RKO (cell line): ENCODE results near the gene ADI1.

ENCODE experiments used
- DNase-seq: peaks from one replicate; pipeline ENCODE4 v3.0.0-alpha.2; 2016; ENCODE audit warnings: low spot score

The ADI1 gene

DNA sequence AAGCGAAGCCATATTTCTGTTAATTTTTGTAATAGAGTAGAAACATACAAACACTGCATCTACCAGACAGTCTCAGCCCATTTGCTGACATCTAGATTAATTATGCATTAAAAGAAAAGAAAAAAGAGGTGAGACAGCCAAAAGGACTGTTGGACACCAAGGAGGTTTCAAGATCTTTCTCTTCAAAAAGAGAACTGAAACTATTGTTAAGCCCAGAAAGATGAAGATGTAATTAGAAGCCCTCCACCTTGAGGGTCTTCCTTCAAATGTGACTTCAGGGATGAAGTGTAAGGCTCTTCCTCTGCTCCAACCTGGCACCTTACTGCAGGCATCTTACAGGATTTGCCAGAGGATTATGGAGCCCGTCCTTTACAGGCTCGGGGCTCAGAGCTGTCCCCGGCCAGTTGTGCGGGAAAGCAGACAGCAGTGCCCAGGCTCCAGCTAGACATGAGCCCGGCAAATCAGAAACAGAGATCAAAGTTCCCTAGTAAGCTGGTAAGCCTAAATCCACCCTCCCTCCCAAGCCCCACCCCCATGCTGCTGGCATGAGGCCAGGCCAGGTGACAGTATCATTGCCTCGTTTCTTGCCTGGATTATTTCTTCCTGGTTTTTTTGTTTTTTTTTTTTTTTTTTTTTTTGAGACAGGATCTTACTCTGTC is 38.9 kb downstream of the ADI1 start:
- DNase-seq: no peak

- DNase-seq: no peak
Observed at GRCh38 chr2:3479430-3480320, 39.7 kb downstream of the ADI1 start.

DNA sequence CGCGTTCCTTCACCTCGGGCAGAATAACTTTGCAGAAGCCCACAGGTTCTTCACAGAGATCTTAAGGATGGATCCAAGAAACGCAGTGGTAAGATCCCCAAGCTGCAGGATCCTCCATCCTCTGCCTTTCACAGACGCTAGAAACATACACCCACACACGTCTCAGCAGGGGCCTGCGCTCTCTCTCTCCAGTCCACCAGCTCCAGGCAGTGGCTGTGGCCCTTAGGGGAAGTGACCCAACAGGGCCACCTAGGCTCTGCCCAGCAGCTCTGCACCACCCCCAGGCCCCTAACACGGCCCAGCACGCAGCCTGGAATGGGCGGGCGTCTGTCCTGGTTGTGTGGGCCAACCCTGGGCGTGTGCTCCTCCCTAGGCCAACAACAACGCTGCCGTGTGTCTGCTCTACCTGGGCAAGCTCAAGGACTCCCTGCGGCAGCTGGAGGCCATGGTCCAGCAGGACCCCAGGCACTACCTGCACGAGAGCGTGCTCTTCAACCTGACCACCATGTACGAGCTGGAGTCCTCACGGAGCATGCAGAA is 40.4 kb downstream of the ADI1 start:
- DNase-seq: no peak

- no peak for DNase-seq
Observed at GRCh38 chr2:3476985-3477327, 42.4 kb downstream of the ADI1 start.

DNA sequence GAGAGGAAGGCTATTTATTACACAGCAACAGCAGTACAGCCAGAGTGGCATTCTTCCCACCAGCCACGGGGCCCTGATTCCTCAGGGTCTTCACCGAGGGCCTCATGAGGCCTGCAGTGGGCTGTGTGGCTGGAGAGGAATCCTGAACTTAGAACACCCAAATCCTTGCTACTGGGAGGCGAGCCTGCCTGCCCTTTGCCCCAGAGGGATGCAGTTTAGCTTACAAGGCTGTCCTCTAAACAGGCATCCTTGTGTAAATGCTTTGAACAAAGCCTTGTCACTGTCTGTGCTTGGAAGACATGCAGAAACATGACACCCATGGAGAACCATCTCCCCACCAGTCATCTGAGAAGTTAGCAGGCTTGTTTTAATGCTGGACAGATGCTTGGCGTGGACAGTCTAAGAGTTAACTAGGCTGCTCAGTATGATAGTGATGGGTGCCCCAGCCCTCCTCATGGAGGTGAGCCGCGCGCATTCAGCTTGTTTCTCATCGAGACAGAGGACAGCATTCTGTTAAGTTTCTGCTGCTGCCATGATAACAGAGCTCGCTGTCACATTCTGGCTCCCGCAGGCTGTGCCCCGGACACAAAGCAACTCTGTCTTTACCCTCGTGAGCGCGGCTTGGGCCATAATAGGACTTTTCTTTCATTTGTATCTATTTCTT is 42.9 kb downstream of the ADI1 start:
- no peak for DNase-seq

- DNase-seq: no peak
Observed at GRCh38 chr2:3475771-3476170, 43.6 kb downstream of the ADI1 start.

- DNase-seq: no peak
Observed at GRCh38 chr2:3472966-3473365, 46.4 kb downstream of the ADI1 start.

DNA sequence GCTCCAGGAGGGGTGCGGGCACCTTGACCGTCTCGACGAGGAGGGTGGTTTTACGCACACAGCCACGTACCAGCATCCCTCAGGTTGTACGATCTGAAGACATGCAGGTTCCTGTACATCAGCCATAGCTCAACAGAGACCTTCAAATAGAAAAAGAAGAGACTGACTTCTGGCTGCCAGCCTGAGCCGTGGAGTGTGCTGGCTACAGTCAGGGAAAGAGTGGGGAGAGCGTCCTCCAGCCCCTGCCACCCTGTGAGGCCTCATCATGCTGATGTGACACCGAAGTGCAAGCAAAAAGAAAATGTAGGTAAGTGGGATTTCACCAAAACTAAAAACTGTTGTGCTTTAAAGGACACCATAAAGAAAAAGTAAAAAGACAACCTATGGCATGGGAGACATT is 47.0 kb downstream of the ADI1 start:
- no peak for DNase-seq

- DNase-seq: no peak
Observed at GRCh38 chr2:3470856-3471737, 48.2 kb downstream of the ADI1 start.

GRCh38 chr2:3470166-3470651 is 49.1 kb downstream of the ADI1 start:
- no peak for DNase-seq

GRCh38 chr2:3469486-3469885 is 49.8 kb downstream of the ADI1 start:
- DNase-seq: no peak

GRCh38 chr2:3468296-3468988 is 50.9 kb downstream of the ADI1 start:
- DNase-seq: no peak

DNA sequence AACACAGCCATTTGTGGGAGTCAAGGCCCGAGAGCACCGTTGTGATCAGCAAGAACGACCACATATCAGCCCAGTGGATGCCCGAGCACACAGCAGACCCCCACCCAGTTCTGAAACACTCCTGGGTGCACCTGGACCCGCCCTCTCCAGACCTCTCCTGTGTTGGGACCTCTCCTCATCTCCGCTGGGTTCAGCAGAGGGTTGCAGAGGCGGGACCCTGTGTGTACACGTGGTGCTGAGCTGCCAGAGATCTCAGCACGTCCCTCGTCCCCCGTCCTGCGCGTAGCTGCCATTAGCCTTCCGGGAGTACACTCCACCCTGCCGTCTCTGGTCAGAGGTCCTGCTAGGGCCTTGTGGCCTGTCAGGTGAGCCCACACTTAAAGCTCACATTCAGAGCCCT is 51.7 kb downstream of the ADI1 start:
- DNase-seq: no peak

- no peak for DNase-seq
Observed at GRCh38 chr2:3466966-3467365, 52.4 kb downstream of the ADI1 start.

DNA sequence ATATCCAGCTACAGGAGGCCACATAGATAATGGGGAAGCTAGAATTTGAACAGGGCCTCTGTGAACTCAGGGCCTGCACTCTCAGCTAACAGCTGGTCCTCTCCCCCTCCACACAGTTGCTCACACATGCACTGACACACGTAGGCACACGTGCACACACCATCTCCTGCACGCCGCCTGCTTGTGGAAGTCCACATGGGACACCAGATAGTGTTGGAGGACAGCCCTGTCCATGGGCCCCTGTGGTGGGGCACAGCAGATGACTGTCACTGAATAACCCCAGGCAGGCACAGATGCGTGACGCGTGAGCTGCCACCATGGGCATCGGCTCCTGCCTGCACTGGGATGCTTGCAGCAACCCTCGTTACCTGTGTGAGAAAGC is 52.9 kb downstream of the ADI1 start:
- DNase-seq: no peak

GRCh38 chr2:3465844-3466481 is 53.4 kb downstream of the ADI1 start:
- peak; percentile 69 for DNase-seq

DNA sequence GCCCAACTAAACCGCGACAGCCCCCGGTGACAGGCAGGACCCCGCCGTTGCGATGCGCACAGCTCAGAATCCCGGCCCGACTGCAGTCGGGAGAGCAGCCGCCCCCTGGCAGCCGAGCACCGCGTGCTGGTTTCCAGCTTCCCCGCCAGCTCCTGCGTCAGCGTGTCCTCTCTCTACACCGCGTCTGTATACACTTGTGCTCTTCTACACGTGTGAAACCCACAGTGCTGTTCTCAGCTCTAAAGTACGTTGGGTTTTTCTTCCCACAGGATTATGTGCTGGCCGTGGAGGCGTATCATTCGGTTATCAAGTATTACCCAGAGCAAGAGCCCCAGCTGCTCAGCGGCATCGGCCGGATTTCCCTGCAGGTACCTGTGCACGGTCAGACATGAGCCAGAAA is 54.0 kb downstream of the ADI1 start:
- DNase-seq: no peak

DNA sequence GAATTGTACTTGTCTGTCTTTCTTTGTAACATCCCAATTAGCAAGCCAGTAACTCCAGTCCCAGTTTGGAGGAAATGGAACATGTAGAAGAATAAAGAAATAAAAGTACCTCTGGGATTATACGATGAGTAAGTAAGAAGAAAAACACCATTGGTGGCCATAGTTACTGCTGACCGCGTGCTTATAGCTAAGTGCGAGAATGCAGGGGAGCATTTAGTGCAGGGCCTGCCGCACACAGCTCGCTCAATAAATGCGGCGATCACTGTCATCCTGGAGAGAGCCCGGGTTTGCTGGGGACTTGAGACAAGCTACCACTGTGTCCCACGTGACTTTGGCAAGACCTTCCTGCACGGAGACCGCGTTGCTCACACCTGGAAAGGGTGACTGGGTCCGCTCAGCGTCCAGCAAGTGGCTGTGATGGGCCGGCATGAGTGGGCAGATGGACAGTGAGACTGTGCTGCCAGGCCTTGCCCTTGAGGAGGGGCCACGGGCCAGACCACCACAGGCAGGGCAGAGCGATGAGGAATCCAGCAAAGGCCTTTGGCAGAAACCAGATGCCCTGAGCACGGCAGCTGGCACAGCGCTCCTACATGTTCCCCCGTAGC is 54.8 kb downstream of the ADI1 start:
- no peak for DNase-seq

- no peak for DNase-seq
Observed at GRCh38 chr2:3463944-3464343, 55.4 kb downstream of the ADI1 start.

- DNase-seq: no peak
Observed at GRCh38 chr2:3463186-3463835, 56.0 kb downstream of the ADI1 start.
